Peyer's patch (tissue), 4 donors: ENCODE results near the gene GLMP. TPM values are rescaled to one million over a fixed set of nuclear protein-coding genes. Genes with fewer than 3 reads are reported as not detected.

Source experiments
- DNase-seq, 3 donors: peaks; one replicate each; pipeline ENCODE4 v3.0.0-alpha.2; 2017 to 2019
- H3K27ac ChIP-seq, 4 donors: fragments of 200-600 bp; sonication (generic); one replicate each; pipeline ENCODE4 v1.5.1; 2016 to 2019
- H3K27me3 ChIP-seq, 2 donors: fragments of 200-600 bp; sonication (generic); one replicate each; pipeline ENCODE4 v1.5.1; 2019
- H3K36me3 ChIP-seq, 3 donors: fragments of 200-600 bp; sonication (generic); one replicate each; pipeline ENCODE4 v1.5.1; 2016 to 2019
- H3K4me1 ChIP-seq, 4 donors: fragments of 200-600 bp; sonication (generic); one replicate each; pipeline ENCODE4 v1.5.1; 2016 to 2019
- H3K4me3 ChIP-seq, 4 donors: fragments of 200-600 bp; sonication (generic); 1 replicate in 3 of 4; 2 replicates in 1 of 4; pipeline ENCODE4 v1.5.1; 2016 to 2019; ENCODE audit warnings: mild to moderate bottlenecking in 1 of 4
- H3K9me3 ChIP-seq, 4 donors: fragments of 200-600 bp; sonication (generic); one replicate each; pipeline ENCODE4 v1.5.1; 2016 to 2019; ENCODE audit warnings: mild to moderate bottlenecking in 1 of 4
- POLR2A ChIP-seq, 2 donors: fragments of 450-650 bp; IDR thresholded peaks; one replicate each; pipeline ENCODE4 v1.5.1; 2017; ENCODE audit warnings: antibody characterized with exemption in 2 of 2, mild to moderate bottlenecking in 2 of 2, moderate library complexity in 2 of 2
- total RNA-seq, 4 donors: library from RNA; depleted of rRNA; stranded (reverse); fragments of >200 nt; gene quantifications; one replicate each; pipeline ENCODE4 v1.1.0, GENCODE V29; 2016
- TF ChIP-seq, protein P1 (sequence below), 6 experiments: fragments of 450-650 bp in 4 of 6; fragments of 200-600 bp in 2 of 6; sonication (generic) in 1 of 6; IDR thresholded peaks; one replicate each; pipeline ENCODE4 v1.5.1; 2017 to 2019; ENCODE audit warnings: antibody characterized with exemption in 6 of 6, mild to moderate bottlenecking in 3 of 6, moderate library complexity in 1 of 6

Gene GLMP
- total RNA-seq, 4 donors from 2014 or later = 23.1 to 67.8 (median 61.3) TPM

DNA sequence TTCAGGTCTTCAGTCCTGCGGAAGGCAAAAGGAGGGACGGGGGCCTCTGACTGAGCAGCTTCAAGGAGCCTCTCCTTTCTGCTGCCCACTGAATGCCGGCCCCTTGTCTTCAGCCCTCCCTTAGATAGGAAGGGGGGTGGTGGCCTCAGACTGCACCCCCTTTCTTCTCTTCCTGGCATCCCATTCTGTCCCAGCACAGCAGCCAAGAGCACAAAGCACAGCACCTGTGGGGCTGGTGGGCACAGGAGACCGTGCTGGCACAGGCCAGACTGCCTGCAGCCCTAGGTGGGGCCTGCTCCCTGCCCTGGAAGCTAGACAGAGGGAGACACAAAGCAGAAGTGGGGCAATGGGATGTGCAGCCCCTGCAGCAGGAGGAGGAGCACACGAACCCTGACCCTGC lies 45.9 kb downstream of the GLMP start:
- Histone ChIP-seq H3K9me3 (no peaks in the 10 kb centered on the region), H3K27me3 (no peaks in the 10 kb centered on the region), H3K4me3 (no peak overlapping the region), H3K36me3 (peaks cover 0 to 57% (median 0%) of the 10 kb centered on the region in 3 donors), H3K4me1 (peaks cover 0 to 24% (median 11%) of the 10 kb centered on the region in 4 donors), H3K27ac (no peak overlapping the region)
- no peak for DNase-seq
- TF ChIP-seq, protein P1, sequence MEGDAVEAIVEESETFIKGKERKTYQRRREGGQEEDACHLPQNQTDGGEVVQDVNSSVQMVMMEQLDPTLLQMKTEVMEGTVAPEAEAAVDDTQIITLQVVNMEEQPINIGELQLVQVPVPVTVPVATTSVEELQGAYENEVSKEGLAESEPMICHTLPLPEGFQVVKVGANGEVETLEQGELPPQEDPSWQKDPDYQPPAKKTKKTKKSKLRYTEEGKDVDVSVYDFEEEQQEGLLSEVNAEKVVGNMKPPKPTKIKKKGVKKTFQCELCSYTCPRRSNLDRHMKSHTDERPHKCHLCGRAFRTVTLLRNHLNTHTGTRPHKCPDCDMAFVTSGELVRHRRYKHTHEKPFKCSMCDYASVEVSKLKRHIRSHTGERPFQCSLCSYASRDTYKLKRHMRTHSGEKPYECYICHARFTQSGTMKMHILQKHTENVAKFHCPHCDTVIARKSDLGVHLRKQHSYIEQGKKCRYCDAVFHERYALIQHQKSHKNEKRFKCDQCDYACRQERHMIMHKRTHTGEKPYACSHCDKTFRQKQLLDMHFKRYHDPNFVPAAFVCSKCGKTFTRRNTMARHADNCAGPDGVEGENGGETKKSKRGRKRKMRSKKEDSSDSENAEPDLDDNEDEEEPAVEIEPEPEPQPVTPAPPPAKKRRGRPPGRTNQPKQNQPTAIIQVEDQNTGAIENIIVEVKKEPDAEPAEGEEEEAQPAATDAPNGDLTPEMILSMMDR (IDR thresholded peaks at IDR 0.05) = no peak
- no peak for TF ChIP-seq POLR2A (IDR thresholded peaks at IDR 0.05)

DNA sequence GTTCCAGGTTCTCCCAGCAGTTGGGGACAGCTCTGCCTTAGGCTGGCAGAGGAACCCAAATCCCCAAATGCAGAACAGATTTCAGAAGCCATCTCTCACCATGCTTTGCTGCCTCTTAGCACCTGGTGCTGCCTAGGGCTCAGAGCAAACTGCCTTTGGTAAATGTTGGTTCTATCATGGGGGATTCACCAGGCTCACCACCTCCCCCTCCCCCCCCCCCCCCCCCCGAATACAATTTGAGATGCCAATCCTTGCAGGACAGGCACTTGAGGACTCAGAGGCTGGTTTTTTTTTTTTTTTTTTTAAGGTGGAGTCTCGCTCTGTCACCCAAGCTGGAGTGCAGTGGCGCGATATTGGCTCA lies 47.2 kb downstream of the GLMP start:
- Histone ChIP-seq H3K36me3 (peaks cover 0 to 44% (median 0%) of the 10 kb centered on the region in 3 donors), H3K4me3 (no peak overlapping the region), H3K27me3 (no peaks in the 10 kb centered on the region), H3K27ac (no peak overlapping the region), H3K4me1 (peaks cover 0 to 24% (median 11%) of the 10 kb centered on the region in 4 donors), H3K9me3 (no peaks in the 10 kb centered on the region)
- DNase-seq = no peak
- TF ChIP-seq, protein P1 (IDR thresholded peaks at IDR 0.05) = no peak
- TF ChIP-seq POLR2A (IDR thresholded peaks at IDR 0.05) = no peak

DNA sequence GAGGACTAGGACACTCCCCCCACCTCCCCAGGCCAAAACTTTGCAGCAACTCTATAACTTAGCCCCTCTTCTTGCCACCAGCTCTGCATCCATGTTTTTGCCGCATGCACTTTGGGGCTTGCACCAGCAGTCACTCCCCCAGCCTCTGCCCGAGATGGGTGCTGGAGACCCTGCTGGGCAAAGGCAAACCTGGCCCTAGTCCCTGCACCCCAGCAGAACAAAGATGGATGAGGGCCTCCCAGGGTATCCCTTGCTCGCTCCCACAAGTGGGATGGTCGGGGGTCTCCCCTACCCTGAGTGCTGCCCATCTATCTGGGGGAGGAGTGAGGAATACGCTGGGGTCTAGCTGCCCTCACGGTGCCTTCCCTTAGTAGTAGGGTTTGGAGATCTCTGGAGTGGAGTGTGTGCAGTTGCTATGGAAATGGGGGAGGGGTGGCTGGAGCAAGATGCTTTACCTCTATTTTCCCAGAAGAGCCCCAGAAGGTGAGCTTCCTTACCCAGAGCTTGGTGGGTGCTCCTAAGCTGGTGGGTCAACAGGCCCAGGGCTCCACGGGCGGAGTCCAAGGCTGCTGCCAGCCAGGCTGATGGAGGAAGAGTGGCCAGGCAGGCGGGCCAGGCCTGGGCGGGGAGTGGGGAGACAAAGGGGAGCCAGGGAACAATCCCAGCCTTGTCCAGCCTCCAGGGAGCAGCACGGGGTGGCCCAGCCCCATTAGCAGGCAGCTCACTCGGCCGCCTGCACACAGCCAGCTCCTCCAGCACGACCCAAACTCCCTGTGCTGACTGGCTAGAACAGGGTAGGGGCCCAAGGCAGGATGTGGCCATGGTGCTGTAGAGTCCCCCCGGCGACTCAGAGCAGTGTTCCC lies 47.8 kb downstream of the GLMP start, which contains the start of gene PAQR6:
Gene PAQR6, minus strand, starts transcription at position 597 of the 863 bp plus-strand sequence. CDS start 1,325 bp downstream, outside the sequence.
- Histone ChIP-seq H3K4me1 (peaks cover 0 to 24% (median 11%) of the 10 kb centered on the region in 4 donors), H3K27me3 (no peaks in the 10 kb centered on the region), H3K27ac (no peak within 1 kb of the TSS), H3K36me3 (peaks cover 0 to 38% (median 0%) of the 10 kb centered on the region in 3 donors), H3K4me3 (no peak within 1 kb of the TSS), H3K9me3 (no peaks in the 10 kb centered on the region)
- peak in 1 of 3 donors; percentile 65 for DNase-seq
- TF ChIP-seq POLR2A (IDR thresholded peaks at IDR 0.05) = no peak
- TF ChIP-seq, protein P1 (IDR thresholded peaks at IDR 0.05) = no peak

DNA sequence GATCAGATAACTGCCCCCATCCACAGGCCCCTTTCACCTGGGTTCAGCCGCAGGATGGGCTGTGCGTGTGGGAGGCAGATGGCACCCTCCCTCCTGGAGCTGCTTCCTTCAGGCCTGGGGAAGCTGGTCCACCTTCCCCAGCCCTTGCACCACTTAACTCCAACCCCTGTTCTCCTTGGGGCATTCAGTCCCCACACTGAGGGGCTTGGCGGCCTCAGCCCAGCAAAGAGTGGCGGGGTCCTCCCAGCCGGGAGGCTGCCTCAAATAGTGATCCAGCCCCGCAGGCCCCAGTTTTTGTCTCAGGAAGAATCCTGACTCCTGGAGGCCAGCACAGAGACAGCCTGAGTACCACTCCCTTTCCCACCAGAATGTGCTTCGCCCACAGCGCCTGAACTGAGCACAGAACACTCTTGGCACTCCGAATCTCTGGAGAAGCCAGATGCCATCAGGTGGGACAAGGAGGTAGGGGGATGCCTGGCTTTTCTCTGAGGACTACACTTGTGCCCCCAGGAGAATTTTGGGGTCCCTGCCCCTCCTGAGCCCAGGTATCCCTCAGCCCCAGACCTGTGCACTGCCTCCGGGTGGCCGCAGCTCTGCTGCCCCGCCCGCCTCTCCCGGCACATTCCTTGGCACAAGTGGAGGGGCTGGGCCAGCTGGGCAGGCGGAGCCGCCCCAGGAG lies 48.6 kb downstream of the GLMP start:
- Histone ChIP-seq H3K4me3 (no peak overlapping the region), H3K27ac (no peak overlapping the region), H3K9me3 (no peaks in the 10 kb centered on the region), H3K27me3 (no peaks in the 10 kb centered on the region), H3K36me3 (peaks cover 0 to 34% (median 0%) of the 10 kb centered on the region in 3 donors), H3K4me1 (peaks cover 0 to 24% (median 11%) of the 10 kb centered on the region in 4 donors)
- peak in 1 of 3 donors; percentile 48 for DNase-seq
- TF ChIP-seq POLR2A (IDR thresholded peaks at IDR 0.05) = no peak
- TF ChIP-seq, protein P1 (IDR thresholded peaks at IDR 0.05) = no peak

DNA sequence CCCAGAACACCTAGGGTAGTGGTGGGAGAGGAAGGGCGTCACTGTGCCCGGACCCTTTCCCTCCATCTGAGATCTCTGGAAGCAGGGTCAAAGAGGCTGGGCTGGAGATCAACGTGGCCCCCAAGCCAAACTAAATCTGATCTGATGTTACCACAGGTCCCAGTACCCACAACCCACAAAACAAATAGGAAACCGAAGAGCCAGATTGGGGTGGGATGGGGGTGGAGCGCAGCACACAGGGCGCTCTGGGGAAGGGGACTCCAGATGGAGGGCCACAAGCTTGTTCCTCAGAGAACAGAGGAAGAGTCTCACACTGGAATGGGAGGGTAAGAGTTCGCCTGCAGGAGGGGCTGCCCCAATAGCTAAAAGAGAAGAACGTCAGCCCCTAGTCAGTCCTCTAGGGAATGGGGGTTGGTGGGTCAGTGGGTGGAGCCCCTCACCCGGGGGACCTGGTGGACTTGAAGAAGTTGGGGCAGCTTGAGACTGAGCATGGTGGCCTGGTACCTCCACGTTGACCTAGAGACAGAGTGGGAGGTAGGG lies 49.2 kb downstream of the GLMP start:
- Histone ChIP-seq H3K36me3 (peaks cover 0 to 28% (median 0%) of the 10 kb centered on the region in 3 donors), H3K27ac (no peak overlapping the region), H3K9me3 (no peaks in the 10 kb centered on the region), H3K4me3 (peak overlapping the region in 3 of 4 donors; percentile 39 to 53 (median 50)), H3K27me3 (no peaks in the 10 kb centered on the region), H3K4me1 (peaks cover 0 to 24% (median 11%) of the 10 kb centered on the region in 4 donors)
- no peak for DNase-seq
- TF ChIP-seq, protein P1 (IDR thresholded peaks at IDR 0.05) = no peak
- TF ChIP-seq POLR2A (IDR thresholded peaks at IDR 0.05) = no peak
